Vagina (tissue), 2 donors: Measurements from ENCODE around the gene GSG1. TPM values are rescaled to one million over a fixed set of nuclear protein-coding genes. Genes with fewer than 3 reads are reported as not detected.
A peak's percentile ranks its signal among the peaks of the same experiment; 100 is the strongest.

ENCODE experiments used
- DNase-seq, 2 donors: peaks; one replicate each; pipeline ENCODE4 v3.0.0-alpha.2; 2017; ENCODE audit errors: extremely low spot score in 2 of 2
- H3K27ac ChIP-seq: fragments of 200-600 bp; sonication (generic); one replicate; pipeline ENCODE4 v1.5.1; 2019
- H3K27me3 ChIP-seq: fragments of 200-600 bp; sonication (generic); one replicate; pipeline ENCODE4 v1.5.1; 2019
- H3K36me3 ChIP-seq, 2 donors: fragments of 200-600 bp; sonication (generic); one replicate each; pipeline ENCODE4 v1.5.1; 2017 to 2019
- H3K4me1 ChIP-seq: fragments of 200-600 bp; sonication (generic); one replicate; pipeline ENCODE4 v1.5.1; 2019
- H3K4me3 ChIP-seq, 2 donors: fragments of 200-600 bp; sonication (generic); 1 replicate in 1 of 2; 2 replicates in 1 of 2; pipeline ENCODE4 v1.5.1; 2016 to 2019
- H3K9me3 ChIP-seq: fragments of 200-600 bp; sonication (generic); one replicate; pipeline ENCODE4 v1.5.1; 2019
- POLR2A ChIP-seq, 2 donors: fragments of 450-650 bp; IDR thresholded peaks; one replicate each; pipeline ENCODE4 v1.6.1; 2017; ENCODE audit warnings: antibody characterized with exemption in 2 of 2, mild to moderate bottlenecking in 2 of 2, moderate library complexity in 2 of 2
- POLR2AphosphoS5 ChIP-seq, 2 donors: sonication (generic); formaldehyde crosslinking; IDR thresholded peaks; one replicate each; pipeline ENCODE4 v1.9.0; 2017; ENCODE audit warnings: antibody characterized with exemption in 2 of 2, mild to moderate bottlenecking in 2 of 2, low read depth in 1 of 2; ENCODE audit not compliant: insufficient read depth in 1 of 2
- intact Hi-C: fragments of 100-400 bp; cut with DNase I; formaldehyde crosslinking; loops from one replicate; pipeline ENCODE4 v1.15.1; 2023
- total RNA-seq: library from RNA; depleted of rRNA; stranded (reverse); fragments of >200 nt; gene quantifications from one replicate; pipeline ENCODE4 v1.2.3, GENCODE V29; 2016
- TF ChIP-seq, protein P1 (sequence below), 3 experiments: fragments of 450-650 bp in 2 of 3; fragments of 200-600 bp in 1 of 3; sonication (generic) in 1 of 3; IDR thresholded peaks; one replicate each; pipeline ENCODE4 v1.5.1; 2017 to 2019; ENCODE audit warnings: antibody characterized with exemption in 3 of 3, mild to moderate bottlenecking in 2 of 3, moderate library complexity in 2 of 3

Gene GSG1
- total RNA-seq, 1 donor from 2014 or later, result not detected

DNA sequence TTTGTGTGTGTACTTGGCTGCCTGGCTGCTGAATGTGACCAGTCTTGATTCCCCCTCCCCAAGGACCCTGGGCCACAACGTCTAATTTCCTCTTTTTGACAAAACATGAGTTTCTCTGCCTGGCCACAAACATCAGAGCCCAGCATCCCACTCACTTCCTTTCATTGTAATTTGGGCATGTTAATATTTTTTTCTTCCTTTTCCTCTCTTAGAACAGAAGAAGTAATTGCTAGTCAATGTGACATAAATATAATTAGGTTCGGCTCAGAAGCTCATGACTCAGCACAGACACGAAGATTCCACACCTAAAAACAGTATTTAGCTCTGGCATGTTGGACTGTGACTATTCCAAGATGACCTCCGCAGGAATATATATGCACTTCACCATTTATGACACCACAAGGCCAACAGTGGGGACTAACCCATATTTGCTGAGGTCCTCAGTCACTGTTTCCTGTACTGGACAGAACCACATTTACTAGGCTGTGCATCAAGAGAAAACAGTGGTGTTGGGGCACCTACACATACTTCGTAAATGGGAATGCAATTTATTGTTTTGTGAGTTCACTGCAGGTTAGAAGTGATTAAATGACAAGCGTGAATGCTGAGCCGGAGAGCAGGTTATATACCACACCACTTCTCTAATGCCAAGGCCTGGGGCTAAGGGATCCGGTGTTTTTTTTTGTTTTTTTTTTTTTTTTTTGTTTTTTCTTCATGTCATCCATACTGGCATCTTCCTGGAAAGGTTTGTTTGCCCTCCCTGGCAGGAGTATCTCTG, 4.2 kb downstream of the GSG1 start:
- no peak for DNase-seq

DNA sequence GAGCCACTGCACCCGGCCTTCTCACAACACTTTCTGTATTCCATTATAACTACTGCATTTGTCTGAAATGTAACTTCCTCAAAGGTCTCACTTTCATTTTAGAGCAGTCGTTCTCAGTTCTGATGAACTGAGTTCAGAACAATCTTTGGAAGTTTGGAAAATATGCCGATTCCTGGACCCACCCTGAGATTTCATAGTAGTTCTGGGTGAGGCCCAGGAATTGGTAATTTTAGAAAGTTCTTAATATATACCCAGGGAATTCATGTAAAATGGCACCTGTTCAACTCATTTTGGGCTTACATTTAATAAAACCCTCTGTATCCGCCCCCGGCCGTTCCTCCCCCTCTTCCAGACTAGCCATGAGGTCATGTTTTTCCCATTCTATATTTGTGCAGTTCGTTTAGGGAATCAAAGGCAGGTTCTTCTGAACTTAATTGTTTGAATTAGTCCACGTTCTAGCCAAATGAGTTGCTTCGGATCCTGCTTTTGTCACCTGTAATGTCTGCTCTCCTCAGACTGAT, 5.9 kb downstream of the GSG1 start:
- H3K36me3 ChIP-seq, result no peaks in the 10 kb centered on the region
- no peaks in the 10 kb centered on the region for H3K27me3 ChIP-seq
- TF ChIP-seq POLR2AphosphoS5 (IDR thresholded peaks at IDR 0.05; ENCODE audit: insufficient read depth in 1 of 2, low read depth in 1 of 2), result no peak
- TF ChIP-seq, protein P1, sequence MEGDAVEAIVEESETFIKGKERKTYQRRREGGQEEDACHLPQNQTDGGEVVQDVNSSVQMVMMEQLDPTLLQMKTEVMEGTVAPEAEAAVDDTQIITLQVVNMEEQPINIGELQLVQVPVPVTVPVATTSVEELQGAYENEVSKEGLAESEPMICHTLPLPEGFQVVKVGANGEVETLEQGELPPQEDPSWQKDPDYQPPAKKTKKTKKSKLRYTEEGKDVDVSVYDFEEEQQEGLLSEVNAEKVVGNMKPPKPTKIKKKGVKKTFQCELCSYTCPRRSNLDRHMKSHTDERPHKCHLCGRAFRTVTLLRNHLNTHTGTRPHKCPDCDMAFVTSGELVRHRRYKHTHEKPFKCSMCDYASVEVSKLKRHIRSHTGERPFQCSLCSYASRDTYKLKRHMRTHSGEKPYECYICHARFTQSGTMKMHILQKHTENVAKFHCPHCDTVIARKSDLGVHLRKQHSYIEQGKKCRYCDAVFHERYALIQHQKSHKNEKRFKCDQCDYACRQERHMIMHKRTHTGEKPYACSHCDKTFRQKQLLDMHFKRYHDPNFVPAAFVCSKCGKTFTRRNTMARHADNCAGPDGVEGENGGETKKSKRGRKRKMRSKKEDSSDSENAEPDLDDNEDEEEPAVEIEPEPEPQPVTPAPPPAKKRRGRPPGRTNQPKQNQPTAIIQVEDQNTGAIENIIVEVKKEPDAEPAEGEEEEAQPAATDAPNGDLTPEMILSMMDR (IDR thresholded peaks at IDR 0.05), result no peak
- TF ChIP-seq POLR2A (IDR thresholded peaks at IDR 0.05), result no peak
- peaks cover 49% of the 10 kb centered on the region for H3K4me1 ChIP-seq
- no peak for DNase-seq
- intact Hi-C loops, result loop anchor here (5.0 to 10.0 kb wide), 2 partner anchors 95 to 183 kb away; partner anchors contain the start of gene HEBP1
- H3K27ac ChIP-seq, result peak overlapping the region; percentile 96
- H3K9me3 ChIP-seq, result no peaks in the 10 kb centered on the region
- peak overlapping the region; percentile 27 to 30 for H3K4me3 ChIP-seq

More for the DNA sequence above, 4.2 kb downstream of the GSG1 start:
- H3K27me3 ChIP-seq, result no peaks in the 10 kb centered on the region
- no peaks in the 10 kb centered on the region for H3K9me3 ChIP-seq
- H3K4me1 ChIP-seq, result peaks cover 66% of the 10 kb centered on the region
- peak overlapping the region; percentile 96 for H3K27ac ChIP-seq
- TF ChIP-seq POLR2AphosphoS5 (IDR thresholded peaks at IDR 0.05; ENCODE audit: insufficient read depth in 1 of 2, low read depth in 1 of 2) (peak in 1 of 2 donors; percentile 13), POLR2A (IDR thresholded peaks at IDR 0.05) (no peak)
- H3K4me3 ChIP-seq, result no peak overlapping the region
- intact Hi-C loops, result loop anchor here (5.0 to 10.0 kb wide), 2 partner anchors 97 to 184 kb away; partner anchors contain the start of gene HEBP1
- no peaks in the 10 kb centered on the region for H3K36me3 ChIP-seq

- no peaks in the 10 kb centered on the region for H3K9me3 ChIP-seq
- TF ChIP-seq POLR2AphosphoS5 (IDR thresholded peaks at IDR 0.05; ENCODE audit: insufficient read depth in 1 of 2, low read depth in 1 of 2), result no peak
- TF ChIP-seq, protein P1 (IDR thresholded peaks at IDR 0.05), result no peak
- no peak for TF ChIP-seq POLR2A (IDR thresholded peaks at IDR 0.05)
- DNase-seq, result no peak
- H3K4me3 ChIP-seq, result no peak overlapping the region
- intact Hi-C loops, result loop anchor here (5.0 to 10.0 kb wide), 2 partner anchors 93 to 181 kb away; partner anchors contain the start of gene HEBP1
- peaks cover 30% of the 10 kb centered on the region for H3K4me1 ChIP-seq
- no peaks in the 10 kb centered on the region for H3K36me3 ChIP-seq
- H3K27me3 ChIP-seq, result no peaks in the 10 kb centered on the region
- no peak overlapping the region for H3K27ac ChIP-seq
These were observed 8.0 kb downstream of the GSG1 start for GRCh38 chr12:13095266-13095995.

- Histone ChIP-seq H3K27me3 (no peaks in the 10 kb centered on the region), H3K36me3 (no peaks in the 10 kb centered on the region), H3K4me1 (peaks cover 20% of the 10 kb centered on the region), H3K27ac (no peak overlapping the region), H3K9me3 (no peaks in the 10 kb centered on the region), H3K4me3 (no peak overlapping the region)
- intact Hi-C loops, result loop anchor here (10.0 kb wide), 1 partner anchor 180 kb away; no protein-coding TSS in a partner anchor
- DNase-seq, result no peak
- TF ChIP-seq POLR2A (IDR thresholded peaks at IDR 0.05) (no peak), POLR2AphosphoS5 (IDR thresholded peaks at IDR 0.05; ENCODE audit: insufficient read depth in 1 of 2, low read depth in 1 of 2) (no peak)
- TF ChIP-seq, protein P1 (IDR thresholded peaks at IDR 0.05), result no peak
These were observed 9.1 kb downstream of the GSG1 start for GRCh38 chr12:13094367-13094766.

- no peaks in the 10 kb centered on the region for H3K36me3 ChIP-seq
- no peak overlapping the region for H3K27ac ChIP-seq
- no peak for TF ChIP-seq POLR2A (IDR thresholded peaks at IDR 0.05)
- TF ChIP-seq POLR2AphosphoS5 (IDR thresholded peaks at IDR 0.05; ENCODE audit: insufficient read depth in 1 of 2, low read depth in 1 of 2), result no peak
- TF ChIP-seq, protein P1 (IDR thresholded peaks at IDR 0.05), result no peak
- intact Hi-C loops, result loop anchor here (10.0 kb wide), 1 partner anchor 179 kb away; no protein-coding TSS in a partner anchor
- H3K9me3 ChIP-seq, result no peaks in the 10 kb centered on the region
- H3K4me1 ChIP-seq, result peaks cover 14% of the 10 kb centered on the region
- H3K4me3 ChIP-seq, result no peak overlapping the region
- no peak for DNase-seq
- no peaks in the 10 kb centered on the region for H3K27me3 ChIP-seq
These were observed 9.6 kb downstream of the GSG1 start for GRCh38 chr12:13093848-13094220.
